CD4-positive, alpha-beta T cell treated with Interferon alpha-2 for 1 hour (primary cell): ENCODE data around the gene PRPF40B.
A peak's percentile ranks its signal among the peaks of the same experiment; 100 is the strongest.
"Not testable (repeated sequence)": the region's sequence is repeated elsewhere in the genome, so short reads cannot be mapped to it uniquely, and the experiment has no call there.

Experiments
- DNase-seq, 2 donors: peaks; one replicate each; pipeline ENCODE4 v3.0.0-alpha.2; 2020 to 2022

PRPF40B gene

GRCh38 chr12:49609875-49610154, 13.5 kb upstream of the PRPF40B start:
- DNase-seq, result no peak

DNA sequence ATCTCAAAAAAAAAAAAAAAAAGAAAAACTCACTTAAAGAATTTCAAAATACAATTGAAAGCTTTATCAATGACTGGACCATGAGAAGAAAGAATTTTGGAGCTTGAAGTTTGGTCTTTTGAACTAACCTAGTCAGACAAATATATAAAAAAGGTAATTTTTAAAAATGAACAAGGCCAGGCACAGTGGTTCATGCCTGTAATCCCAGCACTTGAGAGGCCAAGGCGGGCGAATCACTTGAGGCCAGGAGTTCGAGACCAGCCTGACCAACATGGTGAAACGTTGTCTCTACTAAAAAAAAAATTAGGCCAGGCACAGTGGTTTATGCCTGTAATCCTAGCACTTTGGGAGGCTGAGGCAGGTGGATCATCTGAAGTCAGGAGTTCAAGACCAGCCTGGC, 12.6 kb upstream of the PRPF40B start:
- DNase-seq, result not testable (repeated sequence)

GRCh38 chr12:49612210-49612609, 11.2 kb upstream of the PRPF40B start:
- no peak for DNase-seq

DNA sequence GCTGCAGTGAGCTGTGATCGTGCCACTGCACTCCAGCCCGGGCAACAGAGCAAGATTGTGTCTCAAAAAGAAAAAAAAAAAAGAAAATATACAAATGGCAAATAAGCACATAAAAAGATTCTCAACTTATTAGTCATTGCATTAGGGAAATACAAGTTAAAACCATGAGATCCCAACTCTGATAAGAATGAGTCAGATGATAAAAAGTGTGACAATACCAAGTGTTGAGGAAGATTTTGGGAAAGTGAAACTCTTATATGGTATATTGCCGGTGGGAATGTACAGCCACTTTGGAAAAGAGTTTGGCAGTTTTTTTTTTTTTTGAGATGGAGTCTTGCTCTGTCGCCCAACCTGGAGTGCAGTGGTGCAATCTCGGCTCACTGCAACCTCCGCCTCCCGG, 7.6 kb upstream of the PRPF40B start:
- DNase-seq, result no peak

DNA sequence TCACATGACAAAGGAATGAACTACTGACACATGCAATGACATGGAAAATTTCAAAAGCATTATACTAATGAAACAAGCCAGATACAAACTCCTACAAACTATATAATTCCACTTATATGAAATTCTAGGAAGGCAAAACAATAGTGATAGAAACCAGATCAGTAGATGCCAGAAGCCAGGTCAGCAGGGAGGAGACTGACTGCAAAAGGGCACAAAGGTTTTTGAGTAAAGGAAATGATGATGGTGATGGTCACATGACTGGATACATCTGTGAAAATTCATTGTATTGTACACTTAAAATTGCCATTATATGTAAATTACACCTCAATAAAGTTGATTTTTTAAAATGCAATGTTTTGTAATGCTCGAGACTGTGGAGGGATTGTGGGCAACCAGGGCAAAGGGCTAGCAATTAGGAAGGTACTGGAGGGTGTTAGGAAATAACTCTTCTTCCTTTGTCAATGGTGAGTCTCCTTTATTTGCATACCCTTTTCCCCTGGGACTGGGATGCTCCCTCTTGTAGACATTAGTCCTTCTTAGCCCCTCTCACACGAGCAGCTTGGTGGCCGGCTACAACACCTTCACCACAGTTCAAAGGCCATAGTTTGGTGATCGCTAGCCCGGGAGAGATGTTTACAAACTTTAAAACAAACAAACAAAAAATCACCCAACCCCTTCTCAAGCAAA, 6.7 kb upstream of the PRPF40B start:
- no peak for DNase-seq

DNA sequence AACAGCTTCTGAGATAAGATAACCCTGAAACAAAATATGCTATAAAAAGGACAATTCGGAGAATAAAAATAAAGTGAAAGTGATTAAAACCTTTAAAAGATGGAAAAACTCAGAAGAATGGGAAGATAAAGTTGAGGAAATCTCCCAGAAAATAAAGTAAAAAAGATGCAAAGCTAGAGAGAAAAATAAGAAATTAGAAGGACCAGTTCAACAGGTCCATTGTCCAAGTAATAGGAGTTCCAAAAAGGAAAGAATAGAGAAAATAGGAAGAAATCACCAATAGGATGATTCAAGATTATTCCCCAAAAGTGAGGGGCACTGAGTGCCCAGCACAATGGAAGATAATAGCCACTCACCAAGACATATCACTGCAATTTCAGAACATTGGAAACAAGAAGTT, 4.8 kb upstream of the PRPF40B start:
- no peak for DNase-seq

- DNase-seq, result no peak
Measured at GRCh38 chr12:49619286-49619685, 4.1 kb upstream of the PRPF40B start.

GRCh38 chr12:49621651-49622500, 1.5 kb upstream of the PRPF40B start:
- peak in 1 of 2 donors; percentile 30 for DNase-seq

- DNase-seq, result peak in 1 of 2 donors; percentile 78
Measured at GRCh38 chr12:49622501-49623141, 740 bp upstream of the PRPF40B start.

DNA sequence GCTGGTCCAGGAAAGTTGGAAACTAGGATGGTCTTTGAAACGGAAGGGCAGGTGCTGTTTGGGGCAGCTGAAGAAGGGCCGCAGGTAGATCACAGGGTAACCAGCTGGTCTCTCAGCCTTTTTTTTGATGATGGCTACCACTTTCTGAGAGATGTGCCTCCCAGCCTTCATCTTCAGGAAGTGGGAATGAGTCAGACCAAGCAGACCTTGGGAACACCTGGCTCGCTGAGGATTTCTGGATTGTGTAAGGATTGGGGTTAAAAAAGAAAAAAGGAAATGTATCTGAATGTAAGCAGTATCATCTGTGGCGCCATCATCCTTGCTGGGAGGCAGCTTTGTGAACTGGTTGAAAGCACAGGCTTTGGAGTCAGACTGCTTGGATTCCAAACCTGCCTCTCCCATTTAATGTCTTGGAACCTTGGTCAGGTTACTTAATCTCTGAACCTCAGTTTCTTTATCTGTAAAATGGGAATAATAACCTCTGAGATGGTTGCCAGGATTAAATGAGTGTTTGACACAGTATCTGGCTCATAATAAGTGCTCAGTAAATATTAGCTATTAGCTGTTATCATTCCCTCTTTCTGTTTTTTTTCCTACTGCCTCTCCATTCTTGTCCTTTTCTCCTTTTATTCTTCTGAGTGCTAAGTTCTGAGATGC, 1.7 kb downstream of the PRPF40B start:
- no peak for DNase-seq

- peak in 1 of 2 donors; percentile 38 for DNase-seq
Measured at GRCh38 chr12:49626169-49626835, 2.9 kb downstream of the PRPF40B start.

- no peak for DNase-seq
Measured at GRCh38 chr12:49626836-49627235, 3.5 kb downstream of the PRPF40B start.

DNA sequence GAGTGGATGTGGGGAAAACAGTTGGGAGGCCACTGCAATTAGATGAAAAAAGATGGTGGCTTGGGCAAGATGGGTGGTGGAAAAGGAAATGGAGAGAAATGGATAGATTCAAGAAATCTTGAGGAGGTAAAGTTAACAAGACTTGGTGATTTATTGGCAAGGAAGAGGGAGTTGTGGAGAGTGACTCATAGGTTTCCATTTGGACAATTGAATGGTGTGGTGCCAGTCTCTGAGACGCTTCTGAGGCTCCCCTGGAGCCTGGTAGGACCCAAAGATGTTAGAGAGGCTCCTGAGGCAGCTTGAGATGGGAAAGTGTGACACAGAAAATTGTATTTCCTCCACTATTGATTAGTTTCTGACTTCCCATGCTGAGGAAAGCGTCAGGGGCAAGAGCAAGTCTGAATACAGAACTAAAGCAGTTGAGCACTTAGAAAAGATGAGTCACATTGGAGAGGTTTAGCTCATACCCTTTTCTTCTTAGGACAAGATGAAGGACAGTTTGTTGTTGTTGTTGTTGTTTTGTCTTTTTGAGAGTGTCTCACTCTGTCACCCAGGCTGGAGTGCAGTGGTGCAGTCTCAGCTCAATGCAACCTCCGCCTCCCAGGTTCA, 4.5 kb downstream of the PRPF40B start:
- no peak for DNase-seq

DNA sequence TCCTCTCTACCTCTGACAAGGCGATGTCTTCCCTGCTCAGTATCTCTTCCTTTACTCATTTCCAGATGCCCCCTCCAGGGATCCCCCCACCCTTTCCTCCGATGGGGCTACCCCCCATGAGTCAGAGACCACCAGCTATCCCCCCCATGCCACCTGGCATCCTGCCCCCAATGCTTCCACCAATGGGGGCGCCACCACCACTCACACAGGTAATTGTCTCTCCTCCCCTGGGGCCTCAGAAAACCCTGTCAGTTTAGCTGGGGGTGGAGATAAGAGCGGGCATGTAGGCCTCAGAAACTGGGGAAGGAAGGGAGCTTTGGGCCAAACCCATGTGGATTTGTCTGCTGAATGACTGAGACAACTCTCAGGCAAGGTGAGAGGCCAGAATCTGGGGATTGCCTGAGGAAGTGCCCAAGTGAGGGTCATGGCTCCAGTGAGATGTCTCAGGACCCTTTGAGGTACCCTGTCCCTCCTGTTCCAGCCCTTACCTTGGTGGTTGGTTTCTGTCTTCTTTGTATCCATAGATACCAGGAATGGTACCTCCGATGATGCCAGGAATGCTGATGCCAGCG, 8.1 kb downstream of the PRPF40B start:
- DNase-seq, result no peak

GRCh38 chr12:49632401-49632800, 9.0 kb downstream of the PRPF40B start:
- DNase-seq, result no peak

DNA sequence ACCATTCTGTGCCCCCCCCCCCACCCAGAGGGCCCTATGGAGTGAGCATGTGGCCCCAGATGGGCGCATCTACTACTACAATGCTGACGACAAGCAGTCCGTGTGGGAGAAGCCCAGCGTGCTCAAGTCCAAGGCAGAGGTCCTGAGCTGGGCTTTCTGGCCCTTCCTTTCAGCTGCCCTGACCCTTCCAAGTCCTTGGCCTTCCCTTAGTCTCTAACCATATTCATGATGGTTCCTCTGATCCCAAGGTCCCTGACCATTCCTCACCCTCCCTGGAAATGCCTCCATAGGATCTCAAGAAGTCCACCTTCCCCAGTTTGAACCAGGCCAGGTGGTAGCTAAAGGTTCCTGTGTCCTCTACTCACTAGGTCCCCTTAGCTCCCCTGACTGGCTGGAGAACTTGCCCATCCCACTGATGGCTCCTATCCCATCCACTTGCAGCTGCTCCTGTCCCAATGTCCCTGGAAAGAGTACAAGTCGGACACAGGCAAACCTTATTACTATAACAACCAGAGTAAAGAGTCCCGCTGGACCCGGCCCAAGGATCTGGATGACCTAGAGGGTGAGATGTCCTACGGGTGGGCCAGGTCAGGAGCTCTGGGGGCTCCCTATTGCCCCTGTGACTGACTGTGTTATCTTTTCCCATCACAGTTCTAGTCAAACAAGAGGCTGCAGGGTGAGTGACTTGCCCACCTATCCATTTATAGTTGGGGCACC, 9.8 kb downstream of the PRPF40B start:
- no peak for DNase-seq

- DNase-seq, result no peak
Measured at GRCh38 chr12:49633703-49634345, 10.5 kb downstream of the PRPF40B start.

DNA sequence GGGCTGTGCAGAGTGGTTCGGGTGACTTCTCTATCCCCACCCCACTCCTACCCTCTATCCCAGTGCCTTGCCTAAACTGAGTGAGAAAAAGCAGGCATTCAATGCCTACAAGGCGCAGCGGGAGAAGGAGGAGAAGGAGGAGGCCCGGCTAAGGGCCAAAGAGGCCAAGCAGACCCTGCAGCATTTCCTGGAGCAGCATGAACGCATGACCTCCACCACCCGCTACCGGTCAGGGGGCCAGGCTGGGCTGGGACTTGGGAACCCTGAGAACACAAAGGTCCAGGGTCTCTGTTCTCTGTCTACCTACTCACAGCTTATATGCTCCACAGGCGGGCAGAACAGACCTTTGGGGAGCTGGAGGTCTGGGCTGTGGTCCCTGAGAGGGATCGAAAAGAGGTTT, 11.7 kb downstream of the PRPF40B start:
- DNase-seq, result no peak

- DNase-seq, result no peak
Measured at GRCh38 chr12:49635656-49636055, 12.3 kb downstream of the PRPF40B start.

DNA sequence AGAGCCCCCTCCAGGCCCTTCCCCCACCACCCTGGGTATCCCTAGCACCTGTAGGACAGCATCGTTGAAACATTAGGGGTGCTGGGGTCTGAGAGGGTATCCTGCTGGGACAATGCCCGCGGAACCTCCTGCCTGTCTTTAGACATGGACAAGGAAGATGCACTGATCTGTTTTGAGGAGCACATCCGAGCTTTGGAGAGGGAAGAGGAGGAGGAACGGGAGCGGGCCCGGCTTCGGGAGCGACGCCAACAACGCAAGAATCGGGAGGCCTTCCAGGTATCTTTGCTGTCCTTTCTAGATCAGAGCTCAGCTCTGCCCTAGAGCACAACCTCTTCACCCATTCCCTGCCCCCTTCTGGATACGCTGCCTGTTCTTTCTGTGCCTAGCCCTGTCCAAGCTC, 13.2 kb downstream of the PRPF40B start:
- DNase-seq, result no peak
